IPS-18a (cell line): ENCODE results near the gene ZNF358.

Source experiments
- H3K27ac ChIP-seq: one replicate; pipeline ENCODE4 v1.5.1; 2013; ENCODE audit warnings: low read length
- H3K27me3 ChIP-seq: one replicate; pipeline ENCODE4 v1.6.1; 2013; ENCODE audit warnings: mild to moderate bottlenecking, low read length; ENCODE audit not compliant: control insufficient read depth, insufficient read depth
- H3K36me3 ChIP-seq: one replicate; pipeline ENCODE4 v1.6.1; 2013; ENCODE audit warnings: low read depth, low read length; ENCODE audit not compliant: control insufficient read depth
- H3K4me1 ChIP-seq: one replicate; pipeline ENCODE4 v1.6.1; 2013; ENCODE audit warnings: low read depth, low read length; ENCODE audit not compliant: control insufficient read depth
- H3K4me3 ChIP-seq: one replicate; pipeline ENCODE4 v1.5.1; 2013; ENCODE audit warnings: low read length
- H3K9ac ChIP-seq: one replicate; pipeline ENCODE4 v1.6.1; 2013; ENCODE audit warnings: mild to moderate bottlenecking, low read length, moderate library complexity
- H3K9me3 ChIP-seq: one replicate; pipeline ENCODE4 v1.6.1; 2013; ENCODE audit warnings: low read depth, low read length; ENCODE audit not compliant: control insufficient read depth

Gene ZNF358

DNA sequence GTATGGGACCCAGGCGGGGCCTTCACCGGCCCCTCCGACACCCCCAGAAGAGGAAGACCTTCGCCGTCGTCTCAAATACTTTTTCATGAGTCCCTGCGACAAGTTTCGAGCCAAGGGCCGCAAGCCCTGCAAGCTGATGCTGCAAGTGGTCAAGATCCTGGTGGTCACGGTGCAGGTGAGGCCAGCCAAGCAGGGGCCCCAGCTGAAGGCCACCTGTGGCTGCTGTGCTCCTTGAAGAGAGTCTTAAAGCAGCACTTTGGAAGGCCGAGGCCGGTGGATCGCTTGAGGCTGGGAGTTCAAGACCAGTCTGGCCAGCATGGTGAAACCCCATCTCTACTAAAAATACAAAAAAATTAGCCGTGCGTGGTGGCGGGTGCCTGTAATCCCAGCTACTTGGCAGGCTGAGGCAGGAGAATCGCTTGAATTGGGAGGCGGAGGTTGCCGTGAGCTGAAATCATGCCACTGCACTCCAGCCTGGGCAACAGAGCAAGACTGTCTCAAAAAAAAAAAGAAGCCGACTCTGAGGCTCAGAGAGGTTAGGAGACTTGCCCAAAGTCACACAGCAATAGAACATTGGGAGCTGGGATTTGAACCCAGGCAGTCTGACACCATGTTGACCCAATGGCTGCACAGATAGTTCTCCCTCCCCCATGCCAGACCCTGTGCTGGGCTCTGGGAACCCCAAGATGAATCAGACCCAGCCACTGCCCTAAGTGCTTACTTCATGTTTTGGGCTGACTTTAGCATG lies 9.3 kb downstream of the ZNF358 start:
- H3K9ac ChIP-seq = no peak overlapping the region
- H3K4me1 ChIP-seq = peaks cover 5% of the 10 kb centered on the region
- H3K27ac ChIP-seq = no peak overlapping the region
- H3K27me3 ChIP-seq = no peaks in the 10 kb centered on the region
- H3K4me3 ChIP-seq = no peak overlapping the region
- H3K9me3 ChIP-seq = no peaks in the 10 kb centered on the region
- no peaks in the 10 kb centered on the region for H3K36me3 ChIP-seq

DNA sequence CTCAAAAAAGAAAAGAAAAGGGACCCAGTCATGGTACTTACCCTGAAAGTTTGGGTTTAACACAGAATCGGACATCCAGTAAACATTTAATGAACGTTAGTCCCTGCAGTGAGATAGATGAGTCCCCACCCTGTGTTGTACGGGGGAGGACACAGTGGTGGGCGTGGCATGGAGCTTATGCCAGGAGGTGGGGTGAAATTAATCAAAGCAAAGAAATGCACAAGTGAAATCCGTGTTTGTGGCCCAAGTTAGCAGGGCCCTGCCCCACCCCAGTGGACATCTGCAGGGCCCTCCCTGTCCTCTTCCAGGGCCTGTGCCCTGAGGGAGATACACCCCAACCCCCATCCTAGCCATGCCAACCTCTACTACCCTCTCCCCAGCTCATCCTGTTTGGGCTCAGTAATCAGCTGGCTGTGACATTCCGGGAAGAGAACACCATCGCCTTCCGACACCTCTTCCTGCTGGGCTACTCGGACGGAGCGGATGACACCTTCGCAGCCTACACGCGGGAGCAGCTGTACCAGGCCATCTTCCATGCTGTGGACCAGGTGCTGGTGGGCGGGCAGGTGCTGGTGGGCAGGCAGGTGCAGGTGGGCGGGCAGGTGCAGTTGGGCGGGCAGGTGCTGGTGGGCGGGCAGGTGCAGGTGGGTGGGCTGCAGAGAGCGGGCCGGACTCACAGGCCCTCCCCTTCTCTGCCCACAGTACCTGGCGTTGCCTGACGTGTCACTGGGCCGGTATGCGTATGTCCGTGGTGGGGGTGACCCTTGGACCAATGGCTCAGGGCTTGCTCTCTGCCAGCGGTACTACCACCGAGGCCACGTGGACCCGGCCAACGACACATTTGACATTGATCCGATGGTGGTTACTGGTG lies 10.4 kb downstream of the ZNF358 start:
- Histone ChIP-seq H3K27me3 (no peaks in the 10 kb centered on the region), H3K36me3 (no peaks in the 10 kb centered on the region), H3K9me3 (no peaks in the 10 kb centered on the region), H3K27ac (no peak overlapping the region), H3K9ac (no peak overlapping the region), H3K4me3 (no peak overlapping the region), H3K4me1 (peaks cover 5% of the 10 kb centered on the region)

DNA sequence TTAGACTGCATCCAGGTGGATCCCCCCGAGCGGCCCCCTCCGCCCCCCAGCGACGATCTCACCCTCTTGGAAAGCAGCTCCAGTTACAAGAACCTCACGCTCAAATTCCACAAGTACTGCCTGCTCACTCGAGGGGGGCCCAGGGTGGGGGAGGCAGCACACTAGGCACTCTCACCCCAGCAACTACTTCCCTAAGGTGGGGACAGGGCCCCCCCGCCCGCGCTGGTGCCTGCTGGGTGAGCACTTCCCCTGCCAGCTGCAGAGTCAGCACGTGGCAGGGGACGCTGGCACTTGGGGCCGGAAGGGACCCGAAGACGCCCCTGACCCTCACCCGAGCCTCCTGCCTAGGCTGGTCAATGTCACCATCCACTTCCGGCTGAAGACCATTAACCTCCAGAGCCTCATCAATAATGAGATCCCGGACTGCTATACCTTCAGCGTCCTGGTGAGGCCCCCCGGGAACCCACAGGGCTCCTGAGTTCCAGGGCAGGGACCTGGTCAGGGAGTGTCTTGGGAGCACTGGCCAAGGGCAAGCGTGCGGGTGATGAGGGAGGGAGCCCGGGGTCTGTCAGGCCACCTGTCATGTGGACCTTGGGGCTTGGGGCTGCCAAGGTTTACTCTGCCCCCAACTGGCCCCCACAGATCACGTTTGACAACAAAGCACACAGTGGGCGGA lies 11.8 kb downstream of the ZNF358 start:
- Histone ChIP-seq H3K9ac (no peak overlapping the region), H3K4me3 (no peak overlapping the region), H3K4me1 (no peaks in the 10 kb centered on the region), H3K9me3 (no peaks in the 10 kb centered on the region), H3K27me3 (no peaks in the 10 kb centered on the region), H3K36me3 (no peaks in the 10 kb centered on the region), H3K27ac (no peak overlapping the region)

DNA sequence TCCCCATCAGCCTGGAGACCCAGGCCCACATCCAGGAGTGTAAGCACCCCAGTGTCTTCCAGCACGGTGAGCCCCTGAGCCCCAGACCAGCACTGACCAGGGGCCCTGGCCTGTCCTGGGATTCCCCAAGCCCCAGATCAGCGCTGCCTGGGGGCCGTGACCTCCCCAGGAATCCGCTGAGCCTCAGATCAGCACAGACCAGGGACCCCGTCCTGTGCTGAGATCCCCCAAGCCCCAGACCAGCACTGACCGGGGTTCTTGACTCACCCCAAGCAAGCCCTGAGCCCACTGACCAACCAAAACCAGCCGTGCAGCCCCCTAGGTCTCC lies 12.3 kb downstream of the ZNF358 start:
- Histone ChIP-seq H3K9ac (no peak overlapping the region), H3K4me3 (no peak overlapping the region), H3K4me1 (no peaks in the 10 kb centered on the region), H3K9me3 (no peaks in the 10 kb centered on the region), H3K27ac (no peak overlapping the region), H3K36me3 (no peaks in the 10 kb centered on the region), H3K27me3 (no peaks in the 10 kb centered on the region)

DNA sequence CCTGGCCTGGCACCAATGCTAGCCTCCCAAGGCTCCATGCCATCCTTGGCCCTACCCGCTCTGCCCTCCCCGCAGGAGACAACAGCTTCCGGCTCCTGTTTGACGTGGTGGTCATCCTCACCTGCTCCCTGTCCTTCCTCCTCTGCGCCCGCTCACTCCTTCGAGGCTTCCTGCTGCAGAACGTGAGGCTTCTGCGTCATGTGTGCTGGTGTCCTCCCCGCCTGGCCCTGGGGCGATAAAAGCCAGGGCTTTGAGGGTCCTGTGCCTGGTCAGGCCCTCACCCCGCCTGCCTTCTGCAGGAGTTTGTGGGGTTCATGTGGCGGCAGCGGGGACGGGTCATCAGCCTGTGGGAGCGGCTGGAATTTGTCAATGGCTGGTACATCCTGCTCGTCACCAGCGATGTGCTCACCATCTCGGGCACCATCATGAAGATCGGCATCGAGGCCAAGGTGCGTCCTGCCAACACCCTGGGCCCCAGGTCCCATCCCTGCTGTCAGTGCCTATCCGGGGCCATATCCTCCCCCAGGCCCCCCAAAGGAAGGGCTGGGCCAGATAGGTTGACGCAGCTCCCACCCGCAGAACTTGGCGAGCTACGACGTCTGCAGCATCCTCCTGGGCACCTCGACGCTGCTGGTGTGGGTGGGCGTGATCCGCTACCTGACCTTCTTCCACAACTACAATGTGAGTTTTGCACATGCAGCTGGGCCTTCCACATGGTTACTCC lies 12.8 kb downstream of the ZNF358 start:
- H3K4me1 ChIP-seq = no peaks in the 10 kb centered on the region
- no peaks in the 10 kb centered on the region for H3K9me3 ChIP-seq
- H3K4me3 ChIP-seq = no peak overlapping the region
- H3K36me3 ChIP-seq = no peaks in the 10 kb centered on the region
- no peak overlapping the region for H3K27ac ChIP-seq
- H3K27me3 ChIP-seq = no peaks in the 10 kb centered on the region
- no peak overlapping the region for H3K9ac ChIP-seq

DNA sequence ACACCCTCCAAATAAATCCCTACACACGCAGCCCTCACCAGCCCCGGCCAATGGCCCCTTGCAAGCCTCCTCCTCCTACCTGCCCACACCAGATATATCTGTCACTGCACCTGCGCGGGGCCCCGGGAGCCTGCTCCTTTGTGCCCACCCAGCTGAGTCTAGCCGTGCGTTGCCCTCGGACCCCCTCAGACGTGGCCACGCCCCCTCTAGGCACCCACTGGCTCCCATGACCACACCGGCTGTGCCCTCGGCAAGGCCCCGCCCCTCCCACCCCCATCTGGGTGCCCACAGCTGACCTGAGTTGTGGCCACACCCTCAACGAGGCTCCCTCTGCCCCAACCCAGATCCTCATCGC lies 13.3 kb downstream of the ZNF358 start:
- Histone ChIP-seq H3K27ac (no peak overlapping the region), H3K27me3 (no peaks in the 10 kb centered on the region), H3K4me3 (no peak overlapping the region), H3K36me3 (no peaks in the 10 kb centered on the region), H3K9me3 (no peaks in the 10 kb centered on the region), H3K4me1 (no peaks in the 10 kb centered on the region), H3K9ac (no peak overlapping the region)

DNA sequence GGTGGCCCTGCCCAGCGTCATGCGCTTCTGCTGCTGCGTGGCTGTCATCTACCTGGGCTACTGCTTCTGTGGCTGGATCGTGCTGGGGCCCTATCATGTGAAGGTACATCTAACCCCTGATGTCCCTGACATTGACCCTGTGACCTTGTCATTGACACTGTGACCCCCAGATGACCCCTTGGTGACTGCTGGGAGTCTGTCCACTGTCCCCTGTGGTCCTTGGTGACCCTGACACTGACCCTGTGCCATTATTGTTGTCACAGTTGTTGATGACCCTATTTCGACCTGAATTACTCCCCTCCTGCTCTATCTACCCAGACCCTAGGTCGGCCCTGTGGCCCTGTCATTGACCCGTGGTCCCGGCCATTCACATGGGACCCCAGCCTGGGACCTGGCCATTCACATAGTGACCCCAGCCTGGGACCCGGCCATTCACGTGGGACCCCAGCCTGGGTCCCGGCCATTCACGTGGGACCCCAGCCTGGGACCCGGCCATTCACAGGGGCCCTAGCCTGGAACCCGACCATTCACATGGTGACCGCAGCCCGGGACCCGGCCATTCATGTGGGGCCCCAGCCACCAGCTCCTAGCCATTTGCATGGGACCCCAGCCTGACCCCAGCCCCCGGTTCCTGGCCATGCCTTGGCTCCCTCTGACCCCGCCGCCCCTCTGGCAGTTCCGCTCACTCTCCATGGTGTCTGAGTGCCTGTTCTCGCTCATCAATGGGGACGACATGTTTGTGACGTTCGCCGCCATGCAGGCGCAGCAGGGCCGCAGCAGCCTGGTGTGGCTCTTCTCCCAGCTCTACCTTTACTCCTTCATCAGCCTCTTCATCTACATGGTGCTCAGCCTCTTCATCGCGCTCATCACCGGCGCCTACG lies 13.9 kb downstream of the ZNF358 start:
- Histone ChIP-seq H3K27me3 (no peaks in the 10 kb centered on the region), H3K36me3 (no peaks in the 10 kb centered on the region), H3K4me1 (no peaks in the 10 kb centered on the region), H3K27ac (no peak overlapping the region), H3K9me3 (no peaks in the 10 kb centered on the region), H3K4me3 (no peak overlapping the region), H3K9ac (no peak overlapping the region)

DNA sequence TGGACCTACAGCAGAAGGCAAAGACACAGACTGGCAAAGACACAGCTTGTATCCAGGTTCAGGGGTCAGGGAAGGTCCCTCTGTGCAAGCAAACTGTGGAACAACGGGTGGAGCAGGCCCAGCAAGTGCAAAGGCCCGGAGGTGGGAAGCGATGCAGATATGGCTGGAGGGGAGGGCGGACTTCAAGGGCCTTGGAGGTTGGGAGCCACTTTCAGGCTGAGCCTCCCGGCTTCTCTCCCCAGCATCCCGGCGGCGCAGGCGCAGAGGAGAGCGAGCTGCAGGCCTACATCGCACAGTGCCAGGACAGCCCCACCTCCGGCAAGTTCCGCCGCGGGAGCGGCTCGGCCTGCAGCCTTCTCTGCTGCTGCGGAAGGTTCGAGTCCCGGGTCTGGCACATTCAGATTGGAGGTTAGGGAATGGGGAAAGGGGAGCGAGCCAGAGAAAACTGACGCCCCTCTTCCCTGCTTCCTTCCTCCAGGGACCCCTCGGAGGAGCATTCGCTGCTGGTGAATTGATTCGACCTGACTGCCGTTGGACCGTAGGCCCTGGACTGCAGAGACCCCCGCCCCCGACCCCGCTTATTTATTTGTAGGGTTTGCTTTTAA lies 17.5 kb downstream of the ZNF358 start:
- peak overlapping the region; percentile 68 for H3K9ac ChIP-seq
- H3K27me3 ChIP-seq = no peaks in the 10 kb centered on the region
- no peaks in the 10 kb centered on the region for H3K9me3 ChIP-seq
- peak overlapping the region; percentile 94 for H3K4me3 ChIP-seq
- H3K4me1 ChIP-seq = no peaks in the 10 kb centered on the region
- peak overlapping the region; percentile 54 for H3K27ac ChIP-seq
- H3K36me3 ChIP-seq = no peaks in the 10 kb centered on the region

DNA sequence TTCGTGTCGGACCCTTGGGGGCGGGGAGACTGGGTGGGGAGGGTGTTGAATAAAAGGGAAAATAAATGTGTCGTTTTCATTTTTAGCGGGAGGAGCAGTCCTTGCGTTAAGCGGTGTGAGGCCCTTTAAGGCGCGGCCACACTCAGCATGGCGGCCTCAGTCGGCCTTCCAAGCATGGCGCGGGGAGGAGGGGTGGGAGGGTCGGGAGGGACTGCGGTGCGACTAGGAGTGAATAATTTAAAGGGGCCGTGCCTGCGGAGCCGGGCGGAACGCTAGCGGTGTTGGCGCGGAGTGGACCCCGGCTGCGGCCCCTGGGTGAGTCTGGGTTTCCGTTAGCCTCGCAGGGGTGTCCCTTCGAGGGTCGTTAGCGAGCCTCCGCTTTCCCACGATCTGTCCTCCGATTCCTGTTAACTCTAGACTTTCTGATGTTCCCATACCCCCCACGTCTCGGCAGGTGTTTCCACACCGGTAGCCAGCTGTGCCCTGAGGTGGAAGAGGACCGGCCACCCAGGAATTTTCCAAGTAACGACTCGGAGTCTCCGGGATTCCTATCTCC lies 18.1 kb downstream of the ZNF358 start:
- peak overlapping the region; percentile 94 for H3K4me3 ChIP-seq
- H3K27me3 ChIP-seq = no peaks in the 10 kb centered on the region
- H3K4me1 ChIP-seq = no peaks in the 10 kb centered on the region
- no peaks in the 10 kb centered on the region for H3K36me3 ChIP-seq
- H3K9me3 ChIP-seq = no peaks in the 10 kb centered on the region
- H3K9ac ChIP-seq = peak overlapping the region; percentile 68
- H3K27ac ChIP-seq = peak overlapping the region; percentile 54

DNA sequence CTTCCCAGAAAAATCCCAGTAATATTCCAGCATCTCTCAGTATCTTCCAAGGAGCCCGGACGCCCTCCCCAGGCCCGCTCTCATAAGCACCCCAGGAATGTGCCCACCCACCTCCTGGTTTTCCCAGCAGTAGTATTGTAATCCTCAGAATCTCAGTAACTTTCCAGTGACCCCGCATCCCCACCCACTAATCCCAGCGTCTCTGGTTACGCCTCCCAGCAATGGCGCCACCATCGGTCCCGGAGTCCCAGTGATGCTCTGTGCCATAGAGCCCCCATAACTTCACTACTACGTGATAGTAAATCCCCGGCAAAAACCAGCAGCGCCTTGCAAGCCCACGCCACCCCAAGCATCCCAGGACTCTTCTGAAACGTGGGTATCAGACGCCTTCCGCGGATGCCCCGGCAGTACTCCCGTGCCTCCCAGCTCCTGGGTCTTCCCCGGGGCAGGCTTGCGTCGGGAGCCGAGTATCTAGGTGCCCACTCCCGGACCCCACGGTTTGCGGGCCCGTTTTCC lies 18.7 kb downstream of the ZNF358 start:
- Histone ChIP-seq H3K4me1 (no peaks in the 10 kb centered on the region), H3K36me3 (no peaks in the 10 kb centered on the region), H3K9me3 (no peaks in the 10 kb centered on the region), H3K4me3 (peak overlapping the region; percentile 94), H3K9ac (peak overlapping the region; percentile 45), H3K27ac (no peak overlapping the region), H3K27me3 (no peaks in the 10 kb centered on the region)
